ENCODE measurements around the gene ZNF292.
A peak's percentile ranks its signal among the peaks of the same experiment; 100 is the strongest.

Gene ZNF292

DNA sequence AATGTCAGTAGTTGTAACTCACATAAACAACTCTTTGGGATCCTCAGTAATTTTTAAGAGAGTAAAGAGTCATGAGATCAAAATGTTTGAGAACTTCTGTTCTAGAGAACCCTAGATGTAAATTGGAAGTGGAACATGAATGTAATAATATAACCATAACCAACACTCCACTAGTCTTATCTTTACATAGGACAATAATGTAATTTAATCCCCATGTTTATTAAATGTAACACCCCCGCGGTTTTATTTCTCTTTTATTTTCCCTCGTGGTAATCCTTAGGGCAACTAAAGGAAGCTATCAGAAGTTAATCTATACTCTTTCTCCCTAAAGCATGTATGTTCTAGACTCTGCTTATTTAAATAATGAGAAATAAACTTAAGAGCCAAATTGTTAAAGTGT lies 54.4 kb downstream of the ZNF292 start:
- no peak for DNase-seq (ENCODE audit: low read depth)

DNA sequence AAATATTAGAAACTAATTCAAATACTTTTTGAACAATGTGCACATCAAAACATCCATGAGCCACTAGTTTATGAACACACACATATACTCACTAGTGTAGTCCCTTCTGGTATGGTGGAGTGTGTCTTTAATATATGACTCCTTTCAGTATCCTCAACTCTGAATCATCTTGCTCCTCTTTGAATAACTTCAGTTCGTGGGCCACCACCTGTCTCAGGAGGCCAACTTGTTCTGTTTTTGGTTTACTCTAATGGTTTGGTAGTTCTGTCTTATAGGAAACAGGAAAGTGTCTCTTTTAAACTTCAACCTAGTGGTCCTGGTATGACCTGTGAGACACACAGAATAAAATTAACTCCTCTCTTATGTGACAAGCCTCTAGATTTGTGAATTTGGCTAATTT lies 55.6 kb downstream of the ZNF292 start:
- H3K4me3 ChIP-seq (ENCODE audit: low read depth, low read length): no peak overlapping the region
- peak; percentile 75 for DNase-seq (ENCODE audit: low read depth)
- TF ChIP-seq, protein P1, sequence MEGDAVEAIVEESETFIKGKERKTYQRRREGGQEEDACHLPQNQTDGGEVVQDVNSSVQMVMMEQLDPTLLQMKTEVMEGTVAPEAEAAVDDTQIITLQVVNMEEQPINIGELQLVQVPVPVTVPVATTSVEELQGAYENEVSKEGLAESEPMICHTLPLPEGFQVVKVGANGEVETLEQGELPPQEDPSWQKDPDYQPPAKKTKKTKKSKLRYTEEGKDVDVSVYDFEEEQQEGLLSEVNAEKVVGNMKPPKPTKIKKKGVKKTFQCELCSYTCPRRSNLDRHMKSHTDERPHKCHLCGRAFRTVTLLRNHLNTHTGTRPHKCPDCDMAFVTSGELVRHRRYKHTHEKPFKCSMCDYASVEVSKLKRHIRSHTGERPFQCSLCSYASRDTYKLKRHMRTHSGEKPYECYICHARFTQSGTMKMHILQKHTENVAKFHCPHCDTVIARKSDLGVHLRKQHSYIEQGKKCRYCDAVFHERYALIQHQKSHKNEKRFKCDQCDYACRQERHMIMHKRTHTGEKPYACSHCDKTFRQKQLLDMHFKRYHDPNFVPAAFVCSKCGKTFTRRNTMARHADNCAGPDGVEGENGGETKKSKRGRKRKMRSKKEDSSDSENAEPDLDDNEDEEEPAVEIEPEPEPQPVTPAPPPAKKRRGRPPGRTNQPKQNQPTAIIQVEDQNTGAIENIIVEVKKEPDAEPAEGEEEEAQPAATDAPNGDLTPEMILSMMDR (IDR thresholded peaks at IDR 0.05; ENCODE audit: insufficient read depth, low read depth, low read length, missing control alignments): no peak

More for the DNA sequence above, 54.4 kb downstream of the ZNF292 start:
- TF ChIP-seq, protein P1 (IDR thresholded peaks at IDR 0.05; ENCODE audit: insufficient read depth, low read depth, low read length, missing control alignments): no peak
- H3K4me3 ChIP-seq (ENCODE audit: low read depth, low read length): no peak overlapping the region

DNA sequence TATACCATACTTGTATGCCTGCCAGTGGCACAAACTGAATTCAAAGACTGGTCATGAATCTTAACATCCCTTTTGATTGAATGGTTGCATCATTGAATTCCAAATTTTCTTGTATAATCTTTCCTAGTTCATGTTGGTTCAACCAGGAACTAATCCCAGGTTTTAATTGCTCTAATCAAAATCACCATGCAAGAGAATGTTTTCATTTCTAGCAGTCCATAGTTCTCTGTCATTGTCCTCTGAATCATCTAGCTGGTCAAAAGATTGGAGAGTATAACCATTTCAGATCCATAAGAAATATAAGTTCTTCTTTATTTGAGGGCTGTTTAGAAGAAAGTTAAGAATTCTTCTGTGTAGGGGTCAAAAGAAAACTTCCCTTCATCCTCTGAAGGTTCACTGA lies 57.2 kb downstream of the ZNF292 start:
- H3K4me3 ChIP-seq (ENCODE audit: low read depth, low read length): no peak overlapping the region
- DNase-seq (ENCODE audit: low read depth): no peak
- TF ChIP-seq, protein P1 (IDR thresholded peaks at IDR 0.05; ENCODE audit: insufficient read depth, low read depth, low read length, missing control alignments): no peak

DNA sequence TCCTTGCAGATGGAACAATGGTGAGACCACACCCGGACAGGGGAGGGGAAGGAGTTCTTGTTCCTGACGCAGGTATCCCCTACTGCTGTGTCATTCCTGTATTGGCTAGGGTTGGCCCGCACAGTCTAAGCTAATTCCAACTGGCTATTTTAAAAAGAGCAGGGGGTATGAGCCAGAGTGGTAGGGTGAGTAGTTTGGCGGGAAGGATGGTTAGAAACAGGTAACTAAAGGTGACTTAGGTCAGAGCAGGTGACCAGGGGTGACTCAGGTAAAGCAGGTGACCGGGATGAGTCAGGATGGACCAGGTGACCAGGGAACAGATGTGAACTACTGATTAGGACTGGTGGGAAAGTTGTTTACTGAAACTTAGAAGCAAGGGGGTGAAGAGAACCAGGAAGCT lies 58.0 kb downstream of the ZNF292 start:
- TF ChIP-seq, protein P1 (IDR thresholded peaks at IDR 0.05; ENCODE audit: insufficient read depth, low read depth, low read length, missing control alignments): no peak
- no peak overlapping the region for H3K4me3 ChIP-seq (ENCODE audit: low read depth, low read length)
- DNase-seq (ENCODE audit: low read depth): no peak

DNA sequence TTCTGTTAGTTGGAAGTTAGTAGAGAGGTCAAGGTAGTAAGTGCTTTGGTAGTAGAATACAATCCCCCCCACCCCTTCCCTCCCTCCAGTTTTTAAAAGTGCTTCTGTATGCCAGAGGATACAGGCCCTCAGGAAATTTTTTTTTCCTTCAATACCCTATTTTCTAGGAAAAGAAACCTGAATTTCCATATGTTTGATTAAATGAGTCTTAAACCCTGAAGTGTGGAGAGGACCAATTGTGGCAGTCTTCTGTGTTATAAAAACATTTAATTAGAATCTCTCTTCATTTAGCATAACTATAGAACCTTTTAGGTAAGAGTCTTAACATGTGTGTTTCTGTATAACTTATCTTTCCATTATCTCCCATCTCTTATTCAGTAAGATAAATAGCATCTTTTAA lies 59.5 kb downstream of the ZNF292 start:
- DNase-seq (ENCODE audit: low read depth): no peak
- H3K4me3 ChIP-seq (ENCODE audit: low read depth, low read length): no peak overlapping the region
- TF ChIP-seq, protein P1 (IDR thresholded peaks at IDR 0.05; ENCODE audit: insufficient read depth, low read depth, low read length, missing control alignments): no peak

DNA sequence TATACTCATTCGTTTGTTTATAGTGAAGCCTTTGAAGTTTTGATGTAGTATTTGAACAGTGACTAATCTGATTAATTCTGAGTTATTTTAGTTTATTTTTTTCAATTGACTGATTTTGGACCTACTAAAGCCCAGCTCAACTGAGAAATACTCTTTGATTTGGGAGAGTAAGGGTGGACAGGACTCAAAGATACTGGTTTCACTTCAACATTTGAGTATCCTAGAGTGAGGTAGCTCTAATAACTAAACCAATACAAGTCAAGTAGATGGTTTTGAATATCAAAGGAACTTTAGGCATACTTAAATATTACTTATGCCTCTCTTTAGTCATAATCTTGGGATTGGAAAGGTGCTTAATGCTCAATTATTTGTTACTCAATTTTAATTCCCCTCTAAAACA lies 65.6 kb downstream of the ZNF292 start:
- no peak overlapping the region for H3K4me3 ChIP-seq (ENCODE audit: low read depth, low read length)
- TF ChIP-seq, protein P1 (IDR thresholded peaks at IDR 0.05; ENCODE audit: insufficient read depth, low read depth, low read length, missing control alignments): no peak

DNA sequence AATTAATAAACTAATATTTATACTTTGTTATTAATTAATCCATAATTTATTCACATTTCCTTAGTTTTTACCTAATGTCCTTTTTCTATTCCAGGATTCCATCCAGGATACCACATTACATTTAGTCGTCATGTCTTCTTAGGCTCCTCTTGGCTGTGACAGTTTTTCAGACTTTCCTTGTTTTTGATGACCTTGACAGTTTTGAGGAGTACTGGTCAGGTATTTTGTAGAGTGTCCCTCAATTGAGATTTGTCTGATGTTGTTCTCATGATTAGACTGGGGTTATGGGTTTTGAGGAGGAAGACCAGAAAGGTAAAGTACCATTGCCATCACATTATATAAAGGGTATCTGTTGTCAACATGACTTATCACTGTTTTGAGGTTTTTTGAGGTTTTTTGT lies 67.3 kb downstream of the ZNF292 start:
- TF ChIP-seq, protein P1 (IDR thresholded peaks at IDR 0.05; ENCODE audit: insufficient read depth, low read depth, low read length, missing control alignments): no peak
- no peak overlapping the region for H3K4me3 ChIP-seq (ENCODE audit: low read depth, low read length)
- DNase-seq (ENCODE audit: low read depth): no peak

More for the DNA sequence above, 65.6 kb downstream of the ZNF292 start:
- DNase-seq (ENCODE audit: low read depth): no peak

All from GM12865 (cell line).